ENCODE measurements around the gene SLC22A7.

GRCh38 chr6:43339168-43339567, 41.1 kb downstream of the SLC22A7 start:
- TF ChIP-seq EP300 (IDR thresholded peaks at IDR 0.05) (no peak), POLR2A (IDR thresholded peaks at IDR 0.05) (no peak), CTCF (IDR thresholded peaks at IDR 0.05) (no peak)
